HEK293T (cell line): Measurements from ENCODE around the gene MAIP1.

Experiments used
- CTCF ChIA-PET: fragments of 350-600 bp; formaldehyde crosslinking; extraction: SDS; loops from one replicate; lab custom pipeline; 2021; ENCODE audit warnings: antibody characterized with exemption, inconsistent platforms; lab: Yijun Ruan, JAX
- POLR2A ChIA-PET: fragments of 350-600 bp; formaldehyde crosslinking; extraction: SDS; loops from one replicate; lab custom pipeline; 2020; ENCODE audit warnings: antibody characterized with exemption, inconsistent platforms; lab: Yijun Ruan, JAX
- DNase-seq: peaks from one replicate; pipeline ENCODE4 v3.0.0; 2012; ENCODE audit warnings: mixed read lengths; ENCODE audit errors: extremely low spot score
- ARNT ChIP-seq: fragments of 450-650 bp; IDR thresholded peaks from 2 replicates; pipeline ENCODE4 v1.6.1; 2017; ENCODE audit warnings: mild to moderate bottlenecking
- BHLHE40 ChIP-seq: fragments of 450-650 bp; IDR thresholded peaks from 2 replicates; pipeline ENCODE4 v1.6.1; 2016; ENCODE audit warnings: mild to moderate bottlenecking, moderate library complexity, borderline replicate concordance
- CTBP1 ChIP-seq: fragments of 450-650 bp; IDR thresholded peaks from 2 replicates; pipeline ENCODE4 v1.6.1; 2016; ENCODE audit warnings: borderline replicate concordance
- ELF4 ChIP-seq: fragments of 450-650 bp; IDR thresholded peaks from 2 replicates; pipeline ENCODE4 v1.6.1; 2017; ENCODE audit warnings: antibody characterized with exemption
- FOXA1 ChIP-seq: fragments of 450-650 bp; IDR thresholded peaks from 2 replicates; pipeline ENCODE4 v1.6.1; 2016; ENCODE audit warnings: mild to moderate bottlenecking
- FOXK2 ChIP-seq: fragments of 450-650 bp; IDR thresholded peaks from 2 replicates; pipeline ENCODE4 v1.6.1; 2016; ENCODE audit warnings: mild to moderate bottlenecking
- FOXM1 ChIP-seq: fragments of 450-650 bp; IDR thresholded peaks from 2 replicates; pipeline ENCODE4 v1.6.1; 2017; ENCODE audit warnings: mild to moderate bottlenecking, borderline replicate concordance
- HDGF ChIP-seq: fragments of 450-650 bp; IDR thresholded peaks from 2 replicates; pipeline ENCODE4 v1.6.1; 2017; ENCODE audit warnings: antibody characterized with exemption, borderline replicate concordance
- L3MBTL2 ChIP-seq: fragments of 450-650 bp; conservative IDR thresholded peaks from 2 replicates; pipeline ENCODE4 v1.6.1; 2016; ENCODE audit warnings: mild to moderate bottlenecking
- LEF1 ChIP-seq: fragments of 450-650 bp; IDR thresholded peaks from 2 replicates; pipeline ENCODE4 v1.6.1; 2017; ENCODE audit warnings: mild to moderate bottlenecking, borderline replicate concordance
- NFRKB ChIP-seq: fragments of 450-650 bp; IDR thresholded peaks from 2 replicates; pipeline ENCODE4 v1.6.1; 2016; ENCODE audit warnings: mild to moderate bottlenecking, moderate library complexity
- PKNOX1 ChIP-seq: fragments of 450-650 bp; IDR thresholded peaks from 2 replicates; pipeline ENCODE4 v1.6.1; 2016
- SP1 ChIP-seq: fragments of 450-650 bp; IDR thresholded peaks from 2 replicates; pipeline ENCODE4 v1.6.1; 2017
- SUZ12 ChIP-seq: fragments of 450-650 bp; IDR thresholded peaks from 2 replicates; pipeline ENCODE4 v1.6.1; 2016; ENCODE audit warnings: mild to moderate bottlenecking
- TARDBP ChIP-seq: fragments of 450-650 bp; IDR thresholded peaks from 2 replicates; pipeline ENCODE4 v1.6.1; 2016
- ZNF384 ChIP-seq: fragments of 450-650 bp; IDR thresholded peaks from 2 replicates; pipeline ENCODE4 v1.6.1; 2016

MAIP1 gene

DNA sequence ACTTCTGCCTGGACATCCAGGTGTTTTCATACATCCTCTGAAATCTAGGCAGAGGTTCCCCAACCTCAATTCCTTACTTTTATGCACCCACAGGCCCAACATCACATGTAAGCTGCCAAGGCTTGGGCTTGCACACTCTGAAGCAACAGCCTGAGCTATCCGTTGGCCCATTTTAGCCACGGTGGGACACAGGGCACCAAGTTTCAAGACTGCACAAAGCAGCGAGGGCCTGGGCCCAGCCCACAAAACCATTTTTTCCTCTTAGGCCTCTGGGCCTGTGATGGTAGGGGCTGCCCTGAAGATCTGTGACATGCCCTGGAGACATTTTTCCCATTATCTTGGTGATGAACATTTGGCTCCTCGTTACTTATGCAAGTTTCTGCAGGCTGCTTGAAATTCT, 38.4 kb upstream of the MAIP1 start:
- ChIA-PET POLR2A (no interaction called here), CTCF (no interaction called here)

GRCh38 chr2:199922856-199923255, 32.5 kb upstream of the MAIP1 start:
- ChIA-PET POLR2A (interaction anchor here (1.5 kb wide), 1 partner anchor 12 kb away, joined by 5 read pairs; the partner anchor contains the start of gene C2orf69), CTCF (no interaction called here)
- no peak for DNase-seq
- TF ChIP-seq ARNT (no peak), CTBP1 (no peak), L3MBTL2 (no peak), SUZ12 (no peak), ELF4 (no peak), FOXK2 (no peak), HDGF (no peak), ZNF384 (no peak), SP1 (no peak), NFRKB (no peak)

More for the DNA sequence above, 38.4 kb upstream of the MAIP1 start:
- TF ChIP-seq SUZ12 (no peak), ELF4 (no peak), HDGF (no peak), BHLHE40 (no peak), ARNT (no peak), ZNF384 (no peak), CTBP1 (no peak), L3MBTL2 (no peak), LEF1 (no peak), NFRKB (no peak), FOXA1 (no peak), SP1 (no peak), FOXK2 (no peak), PKNOX1 (no peak), FOXM1 (no peak)
- no peak for DNase-seq

GRCh38 chr2:199923924-199924323, 31.5 kb upstream of the MAIP1 start:
- POLR2A ChIA-PET, result no interaction called here
- TF ChIP-seq FOXA1 (no peak), SP1 (no peak), HDGF (no peak), FOXM1 (no peak), L3MBTL2 (no peak), SUZ12 (no peak), ARNT (no peak), LEF1 (no peak)
- CTCF ChIA-PET, result no interaction called here
- DNase-seq, result no peak

- CTCF ChIA-PET, result no interaction called here
Measured at GRCh38 chr2:199926806-199927205, 28.6 kb upstream of the MAIP1 start.

GRCh38 chr2:199928226-199928625, 27.2 kb upstream of the MAIP1 start:
- no peak for DNase-seq
- TF ChIP-seq LEF1 (no peak), FOXM1 (no peak), HDGF (no peak), NFRKB (no peak), SP1 (no peak)
- CTCF ChIA-PET, result no interaction called here
- POLR2A ChIA-PET, result no interaction called here

More at GRCh38 chr2:199926806-199927205, 28.6 kb upstream of the MAIP1 start:
- POLR2A ChIA-PET, result no interaction called here
- no peak for DNase-seq
- TF ChIP-seq LEF1, result no peak
- TF ChIP-seq ELF4, result no peak
- TF ChIP-seq ZNF384, result no peak
- TF ChIP-seq BHLHE40, result no peak
- no peak for TF ChIP-seq NFRKB
- no peak for TF ChIP-seq ARNT
- no peak for TF ChIP-seq TARDBP
- TF ChIP-seq FOXA1, result no peak
- TF ChIP-seq SUZ12, result no peak
- TF ChIP-seq FOXM1, result no peak
- no peak for TF ChIP-seq L3MBTL2

GRCh38 chr2:199928626-199929025, 26.8 kb upstream of the MAIP1 start:
- POLR2A ChIA-PET, result no interaction called here
- CTCF ChIA-PET, result no interaction called here
- TF ChIP-seq SUZ12, result no peak
- no peak for TF ChIP-seq TARDBP
- no peak for TF ChIP-seq HDGF
- TF ChIP-seq FOXA1, result no peak
- no peak for TF ChIP-seq BHLHE40
- DNase-seq, result no peak

GRCh38 chr2:199929262-199929661, 26.1 kb upstream of the MAIP1 start:
- ChIA-PET CTCF (interaction anchor here (0.6 kb wide), 1 partner anchor 247 kb away, joined by 5 read pairs; no protein-coding TSS in a partner anchor), POLR2A (no interaction called here)
- DNase-seq, result no peak

GRCh38 chr2:199932312-199932855, 23.0 kb upstream of the MAIP1 start:
- ChIA-PET POLR2A (no interaction called here), CTCF (no interaction called here)
- no peak for DNase-seq
- TF ChIP-seq FOXM1 (no peak), ARNT (no peak), FOXA1 (no peak)

More at GRCh38 chr2:199929262-199929661, 26.1 kb upstream of the MAIP1 start:
- TF ChIP-seq BHLHE40, result no peak

GRCh38 chr2:199933466-199933865, 21.9 kb upstream of the MAIP1 start:
- ChIA-PET CTCF (no interaction called here), POLR2A (no interaction called here)
- DNase-seq, result no peak
- TF ChIP-seq PKNOX1, result no peak
- TF ChIP-seq CTBP1, result no peak
- no peak for TF ChIP-seq SUZ12
- no peak for TF ChIP-seq TARDBP
- no peak for TF ChIP-seq HDGF
- TF ChIP-seq ARNT, result no peak
